NCI-H69 (cell line): ENCODE data around the gene CBX2.

Source experiments
- DNase-seq: peaks from one replicate; lab custom pipeline; 2025; lab: John Stamatoyannopoulos, UW

The CBX2 gene

GRCh38 chr17:79811868-79812352 is 34.0 kb downstream of the CBX2 start:
- DNase-seq, result peak; percentile 66

- DNase-seq, result peak; percentile 74
Observed at GRCh38 chr17:79812353-79813258, 34.7 kb downstream of the CBX2 start.

GRCh38 chr17:79813297-79814126 is 35.6 kb downstream of the CBX2 start:
- DNase-seq, result peak; percentile 75

- no peak for DNase-seq
Observed at GRCh38 chr17:79814127-79814973, 36.4 kb downstream of the CBX2 start.

- DNase-seq, result no peak
Observed at GRCh38 chr17:79814974-79815835, 37.3 kb downstream of the CBX2 start.

- no peak for DNase-seq
Observed at GRCh38 chr17:79815836-79816461, 38.0 kb downstream of the CBX2 start.

- peak; percentile 46 for DNase-seq
Observed at GRCh38 chr17:79818026-79818758, 40.2 kb downstream of the CBX2 start.

- DNase-seq, result no peak
Observed at GRCh38 chr17:79819085-79819484, 41.1 kb downstream of the CBX2 start.

- no peak for DNase-seq
Observed at GRCh38 chr17:79819534-79820276, 41.8 kb downstream of the CBX2 start.

GRCh38 chr17:79820959-79821330 is 43.0 kb downstream of the CBX2 start:
- no peak for DNase-seq

GRCh38 chr17:79821331-79822095 is 43.6 kb downstream of the CBX2 start:
- no peak for DNase-seq

GRCh38 chr17:79822583-79823124 is 44.7 kb downstream of the CBX2 start:
- DNase-seq, result no peak

GRCh38 chr17:79824234-79824633 is 46.3 kb downstream of the CBX2 start:
- no peak for DNase-seq

- DNase-seq, result no peak
Observed at GRCh38 chr17:79824893-79825579, 47.1 kb downstream of the CBX2 start.

- DNase-seq, result no peak
Observed at GRCh38 chr17:79825580-79825921, 47.6 kb downstream of the CBX2 start.

- DNase-seq, result no peak
Observed at GRCh38 chr17:79826204-79826680, 48.3 kb downstream of the CBX2 start.

GRCh38 chr17:79826841-79827578 is 49.1 kb downstream of the CBX2 start:
- no peak for DNase-seq
